PC-3 (cell line): Measurements from ENCODE around the gene SIPA1L3. TPM values are rescaled to one million over a fixed set of nuclear protein-coding genes. Genes with fewer than 3 reads are reported as not detected.

ENCODE experiments used
- ATAC-seq: fragments of 200-7000 bp; cut with Tn5 transposase; 2 replicates; pipeline ENCODE4 v1.9.1; 2020; ENCODE audit warnings: mild to moderate bottlenecking, moderate library complexity
- BruUV-seq: library from RNA; stranded (reverse); fragments of 400-500 nt; replicated peaks from 2 replicates; lab custom pipeline; 2021; lab: Mats Ljungman, UMichigan
- CTCF ChIA-PET: fragments of 300-600 bp; sonication (Branson Sonifier 250); formaldehyde crosslinking; loops from one replicate; lab custom pipeline; 2022; ENCODE audit warnings: antibody characterized with exemption; lab: Charles Lee
- POLR2A ChIA-PET: fragments of 300-600 bp; sonication (Branson Sonifier 250); formaldehyde crosslinking; loops from one replicate; lab custom pipeline; 2022; ENCODE audit warnings: antibody characterized with exemption; ENCODE audit not compliant: unreplicated experiment; lab: Charles Lee
- DNase-seq: peaks from one replicate; pipeline ENCODE4 v3.0.0-alpha.2; 2015
- H2AFZ ChIP-seq: fragments of 300-600 bp; sonication (generic); 2 replicates; pipeline ENCODE4 v1.6.0; 2016; ENCODE audit warnings: antibody characterized with exemption, low read length
- H3F3A ChIP-seq: fragments of 300-600 bp; sonication (generic); one replicate; pipeline ENCODE4 v1.6.0; 2017; ENCODE audit warnings: antibody characterized with exemption, low read length, control low read depth, mild to moderate bottlenecking; ENCODE audit not compliant: unreplicated experiment
- H3K27ac ChIP-seq: fragments of 300-600 bp; sonication (generic); 2 replicates; pipeline ENCODE4 v1.5.1; 2016; ENCODE audit warnings: mild to moderate bottlenecking, low read length
- H3K27me3 ChIP-seq: fragments of 300-600 bp; sonication (generic); 2 replicates; pipeline ENCODE4 v1.6.1; 2016; ENCODE audit warnings: low read length, mixed read lengths
- H3K36me3 ChIP-seq: fragments of 300-600 bp; sonication (generic); 2 replicates; pipeline ENCODE4 v1.6.1; 2016; ENCODE audit warnings: low read depth, mixed run types, low read length, mixed read lengths
- H3K4me1 ChIP-seq: fragments of 300-600 bp; sonication (generic); 2 replicates; pipeline ENCODE4 v1.5.1; 2016; ENCODE audit warnings: low read length; ENCODE audit not compliant: insufficient read depth
- H3K4me2 ChIP-seq: fragments of 300-600 bp; sonication (generic); 2 replicates; pipeline ENCODE4 v1.6.0; 2016; ENCODE audit warnings: low read length
- H3K4me3 ChIP-seq: fragments of 300-600 bp; sonication (generic); 2 replicates; pipeline ENCODE4 v1.5.1; 2016; ENCODE audit warnings: mild to moderate bottlenecking, low read length, mixed read lengths
- H3K79me2 ChIP-seq: fragments of 300-600 bp; sonication (generic); 2 replicates; pipeline ENCODE4 v1.6.1; 2017; ENCODE audit warnings: low read length, mixed read lengths
- H3K9ac ChIP-seq: fragments of 300-600 bp; sonication (generic); 2 replicates; pipeline ENCODE4 v1.6.0; 2016; ENCODE audit warnings: mild to moderate bottlenecking, low read length
- H3K9me2 ChIP-seq: fragments of 300-600 bp; sonication (generic); replicated peaks from 2 replicates; pipeline ENCODE4 v1.6.1; 2016; ENCODE audit warnings: mixed run types, low read length, mixed read lengths
- H3K9me3 ChIP-seq: fragments of 300-600 bp; sonication (generic); 2 replicates; pipeline ENCODE4 v1.6.1; 2016; ENCODE audit warnings: low read length, mixed read lengths
- H4K20me1 ChIP-seq: fragments of 300-600 bp; sonication (generic); 2 replicates; pipeline ENCODE4 v1.6.1; 2016; ENCODE audit warnings: low read length, mixed read lengths
- EZH2 ChIP-seq: fragments of 300-600 bp; sonication (generic); IDR thresholded peaks from one replicate; pipeline ENCODE4 v1.6.1; 2017; ENCODE audit warnings: antibody characterized with exemption, mild to moderate bottlenecking, low read length; ENCODE audit not compliant: unreplicated experiment
- EZH2phosphoT487 ChIP-seq: fragments of 300-600 bp; sonication (generic); IDR thresholded peaks from 2 replicates; pipeline ENCODE4 v1.6.1; 2018; ENCODE audit warnings: mild to moderate bottlenecking, antibody characterized with exemption, low read length, borderline replicate concordance
- intact Hi-C: fragments of 100-400 bp; cut with micrococcal nuclease; formaldehyde crosslinking; loops from 2 replicates; pipeline ENCODE4 v1.9.0; 2023
- total RNA-seq: library from RNA; depleted of rRNA; stranded (reverse); fragments of >200 nt; gene quantifications from 2 replicates; pipeline ENCODE4 v1.2.3, GENCODE V29; 2014
- TF ChIP-seq, protein P1 (sequence below): fragments of 300-600 bp; sonication (generic); conservative IDR thresholded peaks from 2 replicates; pipeline ENCODE4 v1.5.1; 2017; ENCODE audit warnings: antibody characterized with exemption, low read depth, mild to moderate bottlenecking, low read length

The SIPA1L3 gene
- total RNA-seq, 1 experiment from 2014 or later = 38.7 TPM

DNA sequence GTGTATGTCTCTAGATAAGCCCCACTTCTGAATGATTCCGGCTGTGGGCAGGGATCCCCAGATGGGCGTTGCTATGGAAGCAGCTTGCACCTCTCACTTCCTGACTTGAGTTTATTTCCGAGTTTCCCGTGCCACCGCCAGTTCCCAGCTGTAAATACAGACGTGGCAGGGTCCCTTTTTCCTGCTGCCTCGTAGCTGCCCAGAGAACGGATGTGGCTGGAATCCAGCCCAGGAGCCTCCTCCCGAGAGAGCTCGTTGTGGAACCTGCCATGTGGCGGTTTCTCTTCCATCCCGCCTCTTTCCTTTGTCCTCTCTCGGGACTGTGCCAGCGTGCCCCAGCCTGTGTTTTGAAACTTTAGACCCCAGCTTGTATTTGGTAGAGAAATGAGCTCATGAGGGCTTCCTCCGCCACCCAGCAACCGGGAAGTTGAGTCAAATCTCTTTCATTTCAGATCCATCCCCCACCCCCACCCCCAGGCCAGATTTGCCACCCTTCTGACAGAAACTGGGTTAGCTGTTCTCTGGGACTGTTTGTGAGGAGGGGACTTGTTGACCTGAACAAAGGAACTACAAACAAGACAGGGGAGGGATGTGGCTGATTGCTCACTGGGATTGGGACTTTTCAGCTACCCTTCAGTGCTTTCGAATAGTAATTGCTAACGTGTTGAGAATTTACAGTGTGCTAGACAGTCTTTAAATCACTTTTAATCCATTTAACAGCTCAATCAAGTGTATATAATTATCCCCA, 96.6 kb downstream of the SIPA1L3 start:
- TSS peak; percentile 47 for BruUV-seq
- intact Hi-C loops = loop anchor here (5.0 kb wide), 1 partner anchor 54 kb away; no protein-coding TSS in a partner anchor
- Histone ChIP-seq H3K4me1 (peaks cover 46% of the 10 kb centered on the region), H3K4me2 (peak overlapping the region; percentile 80), H3K9me2 (no peaks in the 10 kb centered on the region), H3K27ac (peak overlapping the region; percentile 100), H3K9me3 (no peaks in the 10 kb centered on the region), H3F3A (peaks cover 5% of the 10 kb centered on the region), H3K36me3 (no peaks in the 10 kb centered on the region), H3K79me2 (peaks cover 56% of the 10 kb centered on the region), H4K20me1 (no peaks in the 10 kb centered on the region), H3K27me3 (no peaks in the 10 kb centered on the region), H3K4me3 (peak overlapping the region; percentile 47), H3K9ac (peak overlapping the region; percentile 91), H2AFZ (peak overlapping the region; percentile 51)
- ChIA-PET POLR2A (interaction anchor here (0.5 to 0.9 kb wide), 3 partner anchors 56 to 102 kb away, joined by 5 to 24 read pairs (median 7); no protein-coding TSS in a partner anchor), CTCF (interaction anchor here (0.8 kb wide), 1 partner anchor 139 kb away, joined by 5 read pairs; no protein-coding TSS in a partner anchor)
- DNase-seq (peak; percentile 94), ATAC-seq (peak; percentile 53)
- TF ChIP-seq EZH2 (no peak), EZH2phosphoT487 (no peak)
- TF ChIP-seq, protein P1, sequence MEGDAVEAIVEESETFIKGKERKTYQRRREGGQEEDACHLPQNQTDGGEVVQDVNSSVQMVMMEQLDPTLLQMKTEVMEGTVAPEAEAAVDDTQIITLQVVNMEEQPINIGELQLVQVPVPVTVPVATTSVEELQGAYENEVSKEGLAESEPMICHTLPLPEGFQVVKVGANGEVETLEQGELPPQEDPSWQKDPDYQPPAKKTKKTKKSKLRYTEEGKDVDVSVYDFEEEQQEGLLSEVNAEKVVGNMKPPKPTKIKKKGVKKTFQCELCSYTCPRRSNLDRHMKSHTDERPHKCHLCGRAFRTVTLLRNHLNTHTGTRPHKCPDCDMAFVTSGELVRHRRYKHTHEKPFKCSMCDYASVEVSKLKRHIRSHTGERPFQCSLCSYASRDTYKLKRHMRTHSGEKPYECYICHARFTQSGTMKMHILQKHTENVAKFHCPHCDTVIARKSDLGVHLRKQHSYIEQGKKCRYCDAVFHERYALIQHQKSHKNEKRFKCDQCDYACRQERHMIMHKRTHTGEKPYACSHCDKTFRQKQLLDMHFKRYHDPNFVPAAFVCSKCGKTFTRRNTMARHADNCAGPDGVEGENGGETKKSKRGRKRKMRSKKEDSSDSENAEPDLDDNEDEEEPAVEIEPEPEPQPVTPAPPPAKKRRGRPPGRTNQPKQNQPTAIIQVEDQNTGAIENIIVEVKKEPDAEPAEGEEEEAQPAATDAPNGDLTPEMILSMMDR = no peak

DNA sequence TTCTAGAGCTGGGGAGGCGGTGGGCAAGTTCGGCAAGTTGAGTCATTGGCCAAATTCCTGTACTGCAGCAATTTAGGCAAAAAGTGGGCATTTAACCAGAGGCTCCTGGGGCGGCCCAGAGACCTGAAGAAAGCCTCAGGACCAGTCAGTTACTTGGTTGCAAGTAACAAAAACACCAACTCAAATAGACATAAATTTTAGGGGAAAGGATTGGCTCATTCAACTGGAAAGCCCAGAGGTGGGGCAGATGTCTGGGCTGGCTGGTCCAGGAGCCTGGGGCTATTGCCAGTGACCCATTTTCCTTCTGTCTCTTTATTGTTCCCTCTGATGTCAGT, 97.1 kb downstream of the SIPA1L3 start:
- peak overlapping the region; percentile 100 for H3K27ac ChIP-seq
- TSS peak; percentile 85 for BruUV-seq
- POLR2A ChIA-PET = interaction anchor here (0.8 kb wide), 1 partner anchor 102 kb away, joined by 24 read pairs; no protein-coding TSS in a partner anchor

More for the DNA sequence above, 97.1 kb downstream of the SIPA1L3 start:
- CTCF ChIA-PET = interaction anchor here (1.4 kb wide), 1 partner anchor 102 kb away, joined by 8 read pairs; no protein-coding TSS in a partner anchor
- ATAC-seq (no peak), DNase-seq (peak; percentile 39)
- Histone ChIP-seq H3K9me3 (no peaks in the 10 kb centered on the region), H3K9me2 (no peaks in the 10 kb centered on the region), H3K4me1 (peaks cover 40% of the 10 kb centered on the region), H3K36me3 (no peaks in the 10 kb centered on the region), H3F3A (peaks cover 5% of the 10 kb centered on the region), H4K20me1 (no peaks in the 10 kb centered on the region), H3K4me3 (peak overlapping the region; percentile 47), H3K4me2 (peak overlapping the region; percentile 80), H2AFZ (no peak overlapping the region), H3K79me2 (peaks cover 56% of the 10 kb centered on the region), H3K27me3 (no peaks in the 10 kb centered on the region), H3K9ac (peak overlapping the region; percentile 91)
- no peak for TF ChIP-seq EZH2
- TF ChIP-seq EZH2phosphoT487 = no peak
- TF ChIP-seq, protein P1 = no peak
- intact Hi-C loops = loop anchor here (5.0 kb wide), 1 partner anchor 53 kb away; no protein-coding TSS in a partner anchor
